ENCODE results near the gene TOMM22.

TOMM22 gene

DNA sequence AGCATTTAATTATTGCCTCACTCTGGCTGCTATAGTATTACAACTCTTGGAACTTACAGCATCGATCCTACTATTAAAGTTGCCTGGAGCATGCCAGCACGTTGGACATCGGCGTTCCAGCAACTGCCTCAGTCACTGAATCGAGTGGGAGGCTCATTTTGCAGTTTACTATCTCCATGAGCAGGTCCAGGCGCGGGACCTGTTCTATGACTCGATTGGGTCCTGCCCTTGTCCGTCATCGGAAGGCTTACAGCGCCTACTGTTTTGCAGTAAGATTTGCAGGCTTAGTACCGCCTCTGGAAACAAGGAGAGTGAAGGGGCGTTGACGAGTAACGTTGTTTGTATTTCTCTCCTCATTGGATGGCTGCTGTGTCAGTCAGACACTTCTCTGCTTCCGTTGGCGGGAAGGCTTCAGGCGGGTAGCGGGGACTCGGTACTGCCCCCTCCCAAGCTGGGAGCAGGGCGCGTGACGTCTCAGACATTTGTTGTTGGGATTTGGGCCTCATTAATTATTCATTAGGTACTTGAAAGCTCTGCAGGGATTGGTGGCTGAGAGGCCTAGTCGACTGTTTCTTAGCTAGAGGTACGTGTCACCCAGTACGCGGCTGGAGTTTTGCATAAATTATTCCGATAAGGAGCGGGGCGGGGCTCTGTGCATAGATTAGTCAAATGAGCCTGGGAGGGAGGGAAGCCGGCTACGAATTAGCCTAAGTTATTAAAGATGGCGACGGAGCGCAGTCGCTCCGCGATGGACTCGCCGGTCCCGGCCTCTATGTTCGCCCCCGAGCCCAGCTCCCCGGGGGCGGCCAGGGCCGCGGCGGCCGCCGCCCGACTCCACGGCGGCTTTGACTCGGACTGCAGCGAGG, 23.7 kb downstream of the TOMM22 start, which contains the start of gene GTPBP1:
TSS of gene GTPBP1 (plus strand) at position 710 of the 866 bp plus-strand sequence. CDS start at position 722, 12 bp downstream.
- ATAC-seq (peak; percentile 89), DNase-seq (ENCODE audit: low spot score in 2 of 2) (peak; percentile 90 to 97)
- no peaks in the 10 kb centered on the region for H3K9me3 Mint-ChIP-seq
- peak within 1 kb of the TSS; percentile 87 for H3K4me3 Mint-ChIP-seq
- peaks cover 45% of the 10 kb centered on the region for H3K4me1 Mint-ChIP-seq
- peak within 1 kb of the TSS; percentile 91 for H3K27ac Mint-ChIP-seq
- peaks cover 50% of the 10 kb centered on the region for H3K36me3 Mint-ChIP-seq

DNA sequence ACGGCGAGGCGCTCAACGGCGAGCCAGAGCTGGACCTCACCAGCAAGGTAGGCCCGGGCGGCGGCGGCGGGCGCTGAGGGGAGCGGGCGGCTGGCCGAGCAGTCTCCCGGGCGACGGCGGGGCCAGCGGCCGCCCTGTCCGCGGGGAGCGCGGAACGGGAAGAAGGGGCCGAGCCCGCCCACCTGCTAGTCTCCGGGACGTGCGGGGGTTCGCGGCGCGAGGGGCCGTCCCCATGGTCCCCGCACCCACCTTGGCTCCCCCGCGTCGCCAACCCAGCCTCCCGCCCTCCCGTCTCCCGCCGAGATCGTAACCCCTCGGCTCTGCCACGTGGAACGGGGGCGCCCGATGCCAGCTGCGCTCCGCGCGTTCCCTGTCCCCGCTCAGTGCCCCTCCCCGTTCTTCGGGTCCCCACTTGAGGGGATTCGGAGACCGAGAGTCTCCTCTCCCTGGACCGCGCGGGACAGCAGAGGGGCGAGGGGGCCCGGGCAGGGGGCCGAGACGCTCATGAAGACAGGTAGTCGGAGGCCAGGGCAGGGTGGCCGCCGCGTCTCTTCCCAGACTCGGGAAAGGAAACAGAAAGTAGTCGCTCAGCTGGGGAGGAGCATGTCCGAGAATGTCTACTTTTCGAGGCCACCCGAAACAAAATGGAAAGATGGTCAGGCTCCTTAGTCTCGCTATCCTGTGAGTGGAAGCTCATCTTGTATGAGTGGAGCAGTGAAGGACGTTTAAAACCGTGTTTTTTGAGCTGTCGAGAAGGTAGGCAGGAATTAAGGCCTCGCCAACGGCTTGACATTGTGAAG, 24.5 kb downstream of the TOMM22 start:
- DNase-seq (ENCODE audit: low spot score in 2 of 2), result peak in 1 of 2 donors; percentile 77
- peak; percentile 0 for ATAC-seq
- no peaks in the 10 kb centered on the region for H3K9me3 Mint-ChIP-seq
- H3K4me1 Mint-ChIP-seq, result peaks cover 50% of the 10 kb centered on the region
- H3K4me3 Mint-ChIP-seq, result peak overlapping the region; percentile 87
- H3K36me3 Mint-ChIP-seq, result peaks cover 51% of the 10 kb centered on the region
- H3K27ac Mint-ChIP-seq, result peak overlapping the region; percentile 91

DNA sequence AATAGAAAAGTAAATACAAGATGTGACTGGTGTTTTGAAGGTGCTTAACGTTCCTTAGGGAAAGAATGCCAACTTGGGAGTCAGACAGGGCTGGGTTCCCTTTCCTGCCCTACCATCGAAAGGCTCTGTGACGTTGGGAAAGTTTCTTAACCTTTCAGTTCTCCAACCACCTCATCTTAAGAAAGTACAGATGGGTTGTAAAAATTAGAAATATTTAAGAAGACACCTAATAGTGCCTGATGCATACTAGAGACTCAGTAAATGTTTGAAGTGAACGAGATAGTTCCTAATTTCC, 25.1 kb downstream of the TOMM22 start:
- ATAC-seq (no peak), DNase-seq (ENCODE audit: low spot score in 2 of 2) (no peak)
- Mint-ChIP-seq H3K4me3 (peak overlapping the region; percentile 87), H3K4me1 (peaks cover 47% of the 10 kb centered on the region), H3K9me3 (no peaks in the 10 kb centered on the region), H3K27ac (peak overlapping the region; percentile 91), H3K36me3 (peaks cover 51% of the 10 kb centered on the region)

DNA sequence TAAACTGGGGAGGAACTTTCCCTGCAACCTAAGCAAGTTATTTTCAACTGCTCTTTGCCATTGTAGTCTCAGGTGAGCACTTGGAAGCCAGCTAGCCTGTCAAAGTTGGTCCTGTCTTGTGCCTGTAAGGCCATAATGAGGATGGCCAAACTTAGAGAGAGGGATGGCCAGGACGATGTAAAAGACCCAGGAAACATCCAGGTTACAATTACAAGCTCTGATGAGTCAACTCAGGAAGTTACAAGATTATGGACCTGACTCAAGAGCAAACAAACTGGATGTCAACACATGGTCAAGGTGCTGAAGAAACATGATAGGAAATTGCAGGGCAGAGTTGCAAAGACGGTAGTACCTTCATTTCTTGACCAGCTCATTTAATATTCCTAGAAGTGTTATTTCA, 25.6 kb downstream of the TOMM22 start:
- peaks cover 52% of the 10 kb centered on the region for H3K4me1 Mint-ChIP-seq
- H3K36me3 Mint-ChIP-seq, result peaks cover 56% of the 10 kb centered on the region
- H3K9me3 Mint-ChIP-seq, result no peaks in the 10 kb centered on the region

DNA sequence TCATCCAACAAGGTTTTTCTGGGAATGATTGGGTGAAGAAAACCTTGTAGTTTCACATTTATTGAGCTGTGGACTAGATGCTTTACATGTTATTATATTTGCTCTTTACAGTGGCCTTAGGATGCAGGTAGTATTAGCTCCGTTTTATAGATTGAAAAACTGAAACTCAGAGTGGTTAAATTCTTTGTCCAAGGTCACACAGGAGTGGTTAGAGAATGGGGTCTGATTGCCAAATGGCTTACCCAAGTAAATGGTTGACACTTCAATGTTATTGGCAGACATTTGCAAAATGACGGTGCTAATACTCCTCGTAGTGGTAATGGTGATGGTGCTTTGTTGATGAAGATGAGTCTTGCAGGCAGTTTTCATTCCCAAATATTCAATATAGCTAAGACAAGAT, 26.2 kb downstream of the TOMM22 start:
- peak overlapping the region; percentile 91 for H3K27ac Mint-ChIP-seq
- H3K4me1 Mint-ChIP-seq, result peaks cover 58% of the 10 kb centered on the region
- ATAC-seq (no peak), DNase-seq (ENCODE audit: low spot score in 2 of 2) (no peak)
- peak overlapping the region; percentile 87 for H3K4me3 Mint-ChIP-seq
- H3K9me3 Mint-ChIP-seq, result no peaks in the 10 kb centered on the region
- H3K36me3 Mint-ChIP-seq, result peaks cover 63% of the 10 kb centered on the region

More for the DNA sequence above, 25.6 kb downstream of the TOMM22 start:
- H3K4me3 Mint-ChIP-seq, result peak overlapping the region; percentile 87
- ATAC-seq (no peak), DNase-seq (ENCODE audit: low spot score in 2 of 2) (no peak)
- H3K27ac Mint-ChIP-seq, result peak overlapping the region; percentile 91

DNA sequence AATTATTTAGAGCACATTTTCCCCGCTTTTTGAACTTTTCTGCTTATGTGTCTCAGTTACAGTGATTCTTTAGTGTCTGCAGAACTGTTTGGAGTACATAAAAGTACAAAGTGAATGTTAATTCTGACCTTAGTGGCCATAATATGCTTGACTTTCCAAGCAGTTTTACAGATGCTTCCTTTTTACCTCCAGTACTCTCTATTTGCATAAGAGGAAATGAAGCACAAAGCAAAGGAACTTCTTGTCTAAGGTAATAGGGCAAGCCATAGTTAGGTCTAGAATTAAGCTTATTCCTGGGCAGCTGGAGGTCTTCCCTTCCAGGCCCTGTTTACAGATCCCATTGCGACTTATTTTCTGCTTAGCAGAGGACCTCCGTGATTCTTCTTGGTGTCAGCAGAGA, 27.5 kb downstream of the TOMM22 start:
- Mint-ChIP-seq H3K9me3 (no peaks in the 10 kb centered on the region), H3K4me1 (peaks cover 70% of the 10 kb centered on the region), H3K4me3 (no peak overlapping the region), H3K27ac (no peak overlapping the region), H3K36me3 (peaks cover 65% of the 10 kb centered on the region)
- DNase-seq (ENCODE audit: low spot score in 2 of 2), result no peak
- no peak for ATAC-seq

DNA sequence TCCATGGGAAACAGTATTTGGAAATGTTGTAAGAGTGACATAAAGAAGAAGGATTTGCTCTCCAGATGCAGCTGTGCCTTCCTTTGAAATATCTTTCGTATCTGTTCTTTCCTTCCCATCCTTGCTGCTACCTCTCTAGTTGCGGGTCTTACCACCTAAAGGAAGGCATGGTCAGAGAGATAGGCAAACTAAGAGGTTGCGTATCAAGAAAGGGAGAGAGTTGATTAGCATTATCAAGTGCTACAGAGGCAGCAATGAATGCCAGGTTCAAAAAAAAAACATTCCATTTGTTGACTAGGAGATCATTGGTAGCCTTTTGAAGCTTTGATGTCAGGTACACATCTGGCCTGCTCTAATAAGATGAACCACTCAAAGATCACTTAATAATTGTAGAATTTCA, 28.6 kb downstream of the TOMM22 start:
- ATAC-seq (no peak), DNase-seq (ENCODE audit: low spot score in 2 of 2) (no peak)
- Mint-ChIP-seq H3K4me1 (peaks cover 76% of the 10 kb centered on the region), H3K9me3 (no peaks in the 10 kb centered on the region), H3K36me3 (peaks cover 71% of the 10 kb centered on the region), H3K4me3 (no peak overlapping the region), H3K27ac (no peak overlapping the region)

DNA sequence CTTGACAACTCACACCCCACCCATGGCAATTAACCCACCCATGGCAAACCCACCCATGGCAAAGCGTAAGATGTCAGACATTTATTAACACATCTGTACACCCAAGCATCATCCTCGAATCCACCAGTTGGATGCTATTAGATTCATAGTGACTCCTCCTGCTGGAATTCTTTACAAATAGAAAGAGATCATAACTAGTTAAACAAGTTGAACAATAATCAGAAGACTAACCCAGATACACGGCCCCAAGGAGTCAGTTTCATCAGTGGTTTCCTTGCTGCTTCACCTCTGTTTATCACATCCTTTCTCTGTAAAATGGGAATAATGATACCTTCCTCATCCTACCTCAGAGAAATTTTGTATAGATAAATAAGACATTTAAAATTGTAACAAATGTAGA, 29.1 kb downstream of the TOMM22 start:
- H3K4me3 Mint-ChIP-seq, result no peak overlapping the region
- peak overlapping the region; percentile 71 for H3K27ac Mint-ChIP-seq
- ATAC-seq, result no peak
- peaks cover 71% of the 10 kb centered on the region for H3K36me3 Mint-ChIP-seq
- no peaks in the 10 kb centered on the region for H3K9me3 Mint-ChIP-seq
- no peak for DNase-seq (ENCODE audit: low spot score in 2 of 2)
- peaks cover 79% of the 10 kb centered on the region for H3K4me1 Mint-ChIP-seq

DNA sequence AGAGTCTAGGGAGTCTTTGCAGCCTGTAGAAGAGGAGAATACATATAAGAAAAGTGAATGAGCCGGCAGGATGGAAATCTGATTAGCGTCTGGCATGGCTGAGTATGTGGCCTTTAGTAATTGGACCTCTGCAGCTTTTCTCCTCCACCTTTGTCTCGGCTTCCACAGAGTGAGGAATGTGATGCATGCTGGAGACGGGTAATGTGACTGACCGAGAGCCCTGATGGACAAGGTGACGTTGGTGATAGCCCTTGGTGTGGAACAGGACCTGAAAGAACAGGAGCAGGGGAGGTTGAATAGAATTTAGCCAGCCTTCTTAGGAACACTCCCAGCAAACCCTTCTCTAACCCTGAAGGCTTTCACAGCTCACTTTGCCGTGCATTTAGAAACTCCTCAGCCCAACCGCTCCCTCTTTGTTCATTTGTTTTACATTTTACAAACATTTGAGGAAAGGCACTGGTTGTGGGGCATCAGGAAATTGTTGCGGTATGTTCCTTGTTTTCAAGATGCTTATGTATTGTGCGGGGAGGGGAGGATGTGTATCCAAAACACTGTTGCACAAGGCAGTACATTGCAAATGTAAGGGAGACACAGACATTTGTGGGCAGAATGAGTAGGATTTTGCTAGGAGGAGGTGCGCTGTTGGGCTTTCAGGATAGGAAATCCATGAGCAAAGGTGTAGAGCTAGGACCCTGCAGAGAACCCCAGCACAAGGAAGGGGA, 30.9 kb downstream of the TOMM22 start:
- ATAC-seq (no peak), DNase-seq (ENCODE audit: low spot score in 2 of 2) (no peak)
- Mint-ChIP-seq H3K9me3 (no peaks in the 10 kb centered on the region), H3K27ac (peak overlapping the region; percentile 76), H3K4me1 (peaks cover 79% of the 10 kb centered on the region), H3K36me3 (peaks cover 82% of the 10 kb centered on the region), H3K4me3 (no peak overlapping the region)

DNA sequence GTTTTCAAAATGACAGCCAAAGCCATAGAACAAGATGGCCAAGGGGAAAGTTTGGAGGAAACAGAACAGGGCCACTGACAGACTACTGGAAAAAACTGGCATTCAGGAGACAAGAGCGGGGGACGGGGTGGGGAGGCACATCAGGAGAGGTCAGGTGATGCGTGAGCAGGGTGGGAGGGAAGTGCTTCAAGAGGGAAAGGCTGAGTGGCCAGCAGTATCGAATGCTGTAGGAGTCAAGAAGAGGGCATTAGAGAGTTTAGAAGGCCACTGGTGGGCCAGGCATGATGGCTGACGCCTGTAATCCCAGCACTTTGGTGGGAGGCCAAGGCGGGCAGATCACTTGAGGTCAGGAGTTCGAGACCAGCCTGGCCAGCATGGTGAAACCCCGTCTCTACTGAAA, 32.2 kb downstream of the TOMM22 start:
- H3K4me3 Mint-ChIP-seq, result no peak overlapping the region
- peaks cover 74% of the 10 kb centered on the region for H3K4me1 Mint-ChIP-seq
- ATAC-seq (no peak), DNase-seq (ENCODE audit: low spot score in 2 of 2) (no peak)
- peak overlapping the region; percentile 76 for H3K27ac Mint-ChIP-seq
- H3K9me3 Mint-ChIP-seq, result no peaks in the 10 kb centered on the region
- peaks cover 82% of the 10 kb centered on the region for H3K36me3 Mint-ChIP-seq

DNA sequence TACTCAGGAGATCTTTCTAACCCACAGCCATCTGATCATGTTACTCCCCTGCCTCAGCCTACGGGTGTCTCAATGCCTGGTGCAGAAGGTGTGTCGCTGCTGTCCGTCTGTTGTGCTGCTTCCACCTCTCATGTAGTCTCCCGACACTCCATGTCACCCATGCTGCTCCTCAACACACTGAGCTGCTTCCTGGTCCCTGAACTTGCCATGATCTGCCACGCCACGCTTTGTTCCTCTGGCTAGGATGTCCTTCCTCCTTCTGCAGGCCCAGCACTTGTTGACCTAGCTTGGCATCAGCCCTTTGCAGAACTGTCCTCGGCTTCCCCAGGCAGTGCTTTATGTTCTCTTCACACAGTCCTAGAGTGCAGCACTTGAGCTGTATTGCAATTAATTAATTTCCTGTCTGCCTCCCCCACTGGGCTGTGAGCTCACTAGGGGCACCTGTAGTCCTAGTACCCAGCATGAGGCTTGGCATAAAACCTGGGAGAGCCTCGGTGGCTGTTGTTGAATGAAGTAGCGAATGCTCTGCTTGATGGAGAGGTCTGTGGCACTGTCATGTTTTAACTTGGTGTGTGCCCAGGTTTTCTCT, 33.5 kb downstream of the TOMM22 start:
- H3K9me3 Mint-ChIP-seq, result no peaks in the 10 kb centered on the region
- peaks cover 65% of the 10 kb centered on the region for H3K4me1 Mint-ChIP-seq
- H3K4me3 Mint-ChIP-seq, result no peak overlapping the region
- DNase-seq (ENCODE audit: low spot score in 2 of 2) (no peak), ATAC-seq (no peak)
- H3K27ac Mint-ChIP-seq, result peak overlapping the region; percentile 60
- H3K36me3 Mint-ChIP-seq, result peaks cover 87% of the 10 kb centered on the region

DNA sequence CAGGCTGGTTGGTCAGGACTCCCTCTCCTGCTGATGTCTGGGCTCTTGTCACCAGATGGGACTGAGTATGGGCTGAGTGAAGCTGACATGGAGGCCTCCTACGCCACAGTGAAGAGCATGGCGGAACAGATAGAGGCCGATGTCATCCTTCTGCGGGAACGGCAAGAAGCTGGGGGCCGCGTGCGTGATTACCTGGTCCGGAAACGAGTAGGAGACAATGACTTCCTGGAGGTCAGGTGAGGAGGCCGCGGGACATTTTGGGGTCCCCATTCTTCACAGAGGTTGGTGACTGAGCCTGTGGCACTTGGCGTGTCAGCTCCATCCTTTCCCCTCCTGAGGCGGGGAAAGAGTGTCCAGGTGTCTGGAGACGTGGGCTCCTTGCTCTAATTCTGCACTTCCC, 34.1 kb downstream of the TOMM22 start:
- DNase-seq (ENCODE audit: low spot score in 2 of 2) (no peak), ATAC-seq (no peak)
- H3K9me3 Mint-ChIP-seq, result no peaks in the 10 kb centered on the region
- peaks cover 63% of the 10 kb centered on the region for H3K4me1 Mint-ChIP-seq
- H3K36me3 Mint-ChIP-seq, result peaks cover 87% of the 10 kb centered on the region
- peak overlapping the region; percentile 60 for H3K27ac Mint-ChIP-seq
- H3K4me3 Mint-ChIP-seq, result no peak overlapping the region

DNA sequence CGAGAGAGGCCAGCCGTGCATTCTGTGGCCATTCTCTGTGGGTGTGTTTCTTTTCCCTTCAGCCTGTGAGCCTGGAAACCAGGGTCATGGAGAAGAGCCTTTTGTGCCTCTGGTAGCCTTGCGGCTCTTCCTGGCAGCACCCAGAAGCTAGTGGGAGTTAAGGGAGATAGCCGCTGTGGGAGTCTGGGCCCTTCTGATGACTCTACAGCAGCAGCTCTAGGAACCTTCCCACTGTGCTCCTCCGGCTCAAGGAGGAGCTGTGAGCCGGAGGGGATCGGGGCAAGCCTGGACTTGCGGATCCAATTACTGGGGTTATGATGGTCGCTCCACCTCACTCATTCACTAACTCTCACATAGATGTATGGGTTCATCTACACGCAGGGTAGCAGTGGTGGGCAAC, 34.5 kb downstream of the TOMM22 start:
- peaks cover 58% of the 10 kb centered on the region for H3K4me1 Mint-ChIP-seq
- peaks cover 87% of the 10 kb centered on the region for H3K36me3 Mint-ChIP-seq
- peak overlapping the region; percentile 60 for H3K27ac Mint-ChIP-seq
- H3K4me3 Mint-ChIP-seq, result no peak overlapping the region
- H3K9me3 Mint-ChIP-seq, result no peaks in the 10 kb centered on the region
- DNase-seq (ENCODE audit: low spot score in 2 of 2) (no peak), ATAC-seq (no peak)

DNA sequence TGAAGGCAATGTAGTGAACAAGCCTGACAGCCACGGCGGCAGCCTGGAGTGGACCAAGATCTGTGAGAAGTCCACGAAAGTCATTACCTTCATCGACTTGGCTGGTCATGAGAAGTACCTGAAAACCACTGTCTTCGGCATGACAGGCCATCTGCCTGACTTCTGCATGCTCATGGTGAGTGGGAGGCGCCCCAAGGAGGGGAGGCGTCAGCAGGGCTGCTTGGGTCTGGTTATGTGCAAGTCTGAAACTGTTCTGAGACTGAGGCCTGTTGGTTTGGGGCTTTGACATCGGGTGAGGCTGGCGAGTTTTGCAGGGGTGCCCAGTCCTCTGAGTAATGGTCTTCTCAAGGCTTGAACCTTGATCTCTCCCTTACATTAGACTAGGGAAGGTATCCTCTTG, 35.1 kb downstream of the TOMM22 start:
- ATAC-seq, result no peak
- no peaks in the 10 kb centered on the region for H3K9me3 Mint-ChIP-seq
- H3K36me3 Mint-ChIP-seq, result peaks cover 87% of the 10 kb centered on the region
- peaks cover 62% of the 10 kb centered on the region for H3K4me1 Mint-ChIP-seq
- no peak for DNase-seq (ENCODE audit: low spot score in 2 of 2)
- H3K4me3 Mint-ChIP-seq, result no peak overlapping the region
- H3K27ac Mint-ChIP-seq, result peak overlapping the region; percentile 60

DNA sequence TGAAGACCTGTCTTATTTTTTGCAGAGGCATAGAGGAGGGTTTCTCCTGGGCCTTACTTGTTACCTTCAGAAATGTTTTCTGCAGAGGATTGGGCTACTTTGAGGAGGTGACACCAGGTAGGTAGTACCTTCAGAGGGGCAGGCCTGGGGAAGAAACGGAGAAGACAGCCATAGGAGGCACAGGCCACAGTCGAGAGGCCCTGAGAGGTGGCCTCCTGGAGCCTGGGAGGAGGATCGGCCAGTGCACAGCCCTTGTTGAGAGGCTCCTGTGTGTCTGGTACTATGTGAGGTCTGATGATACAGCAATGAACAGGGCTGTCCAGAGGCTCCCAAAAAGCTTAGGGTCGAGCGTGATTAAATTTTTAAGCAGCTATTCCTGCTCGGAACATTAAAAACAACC, 35.5 kb downstream of the TOMM22 start:
- Mint-ChIP-seq H3K9me3 (no peaks in the 10 kb centered on the region), H3K36me3 (peaks cover 87% of the 10 kb centered on the region), H3K4me3 (no peak overlapping the region), H3K27ac (peak overlapping the region; percentile 60), H3K4me1 (peaks cover 58% of the 10 kb centered on the region)
- ATAC-seq, result no peak
- no peak for DNase-seq (ENCODE audit: low spot score in 2 of 2)

All from stimulated activated effector memory CD8-positive, alpha-beta T cell treated with anti-CD3 and anti-CD28 coated beads, Interleukin-12 subunit alpha, Interleukin-12 subunit beta, amount 100 ng/mL, for 72 hours (primary cell).